Effector memory CD4-positive, alpha-beta T cell (primary cell): Measurements from ENCODE around the gene CD6.

Source experiments
- DNase-seq, 3 donors: peaks; one replicate each; pipeline ENCODE4 v3.0.0-alpha.2; 2020
- H3K27ac ChIP-seq: 2 replicates; pipeline ENCODE4 v1.7.0; 2013; ENCODE audit warnings: mild to moderate bottlenecking, low read length, moderate library complexity; ENCODE audit not compliant: insufficient read depth, poor library complexity, severe bottlenecking
- H3K27me3 ChIP-seq: replicated peaks from 2 replicates; pipeline ENCODE4 v1.7.0; 2013; ENCODE audit warnings: mild to moderate bottlenecking, low read length; ENCODE audit not compliant: insufficient read depth, control insufficient read depth, poor library complexity, severe bottlenecking
- H3K36me3 ChIP-seq: 2 replicates; pipeline ENCODE4 v1.7.0; 2013; ENCODE audit warnings: mild to moderate bottlenecking, low read length, moderate library complexity; ENCODE audit not compliant: control insufficient read depth, insufficient read depth
- H3K4me1 ChIP-seq: 2 replicates; pipeline ENCODE4 v1.7.0; 2013; ENCODE audit warnings: low read length, mild to moderate bottlenecking; ENCODE audit not compliant: control insufficient read depth, insufficient read depth, poor library complexity, severe bottlenecking
- H3K4me3 ChIP-seq: 2 replicates; pipeline ENCODE4 v1.7.0; 2013; ENCODE audit warnings: low read length, low read depth, mild to moderate bottlenecking; ENCODE audit not compliant: insufficient read depth, poor library complexity, severe bottlenecking
- H3K9me3 ChIP-seq: 2 replicates; pipeline ENCODE4 v1.7.0; 2013; ENCODE audit warnings: mild to moderate bottlenecking, low read length, moderate library complexity; ENCODE audit not compliant: control insufficient read depth

CD6 gene

DNA sequence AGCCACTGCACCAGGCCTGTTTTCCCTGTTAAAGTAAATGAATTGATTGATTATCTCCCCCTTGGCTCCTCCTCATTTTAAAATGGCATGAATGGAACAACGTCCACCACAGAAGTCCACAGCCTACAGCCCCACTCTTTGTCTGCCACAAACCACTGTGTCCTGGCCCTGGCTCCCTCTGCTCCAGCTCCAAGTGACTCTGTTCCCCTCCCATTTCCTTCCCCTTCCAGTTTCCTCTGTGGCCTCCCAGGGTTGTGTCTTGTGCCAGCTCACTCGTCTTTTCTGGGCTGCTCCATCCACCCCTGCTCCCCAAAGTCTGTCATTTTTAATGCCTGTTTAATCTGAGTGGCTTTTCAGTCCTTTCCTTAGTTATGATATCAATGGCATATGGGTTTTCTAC, 78.4 kb downstream of the CD6 start:
- H3K27me3 ChIP-seq = no peaks in the 10 kb centered on the region
- no peaks in the 10 kb centered on the region for H3K36me3 ChIP-seq
- no peak overlapping the region for H3K27ac ChIP-seq
- H3K4me3 ChIP-seq = no peak overlapping the region
- H3K4me1 ChIP-seq = peaks cover 11% of the 10 kb centered on the region
- H3K9me3 ChIP-seq = no peaks in the 10 kb centered on the region
- no peak for DNase-seq

DNA sequence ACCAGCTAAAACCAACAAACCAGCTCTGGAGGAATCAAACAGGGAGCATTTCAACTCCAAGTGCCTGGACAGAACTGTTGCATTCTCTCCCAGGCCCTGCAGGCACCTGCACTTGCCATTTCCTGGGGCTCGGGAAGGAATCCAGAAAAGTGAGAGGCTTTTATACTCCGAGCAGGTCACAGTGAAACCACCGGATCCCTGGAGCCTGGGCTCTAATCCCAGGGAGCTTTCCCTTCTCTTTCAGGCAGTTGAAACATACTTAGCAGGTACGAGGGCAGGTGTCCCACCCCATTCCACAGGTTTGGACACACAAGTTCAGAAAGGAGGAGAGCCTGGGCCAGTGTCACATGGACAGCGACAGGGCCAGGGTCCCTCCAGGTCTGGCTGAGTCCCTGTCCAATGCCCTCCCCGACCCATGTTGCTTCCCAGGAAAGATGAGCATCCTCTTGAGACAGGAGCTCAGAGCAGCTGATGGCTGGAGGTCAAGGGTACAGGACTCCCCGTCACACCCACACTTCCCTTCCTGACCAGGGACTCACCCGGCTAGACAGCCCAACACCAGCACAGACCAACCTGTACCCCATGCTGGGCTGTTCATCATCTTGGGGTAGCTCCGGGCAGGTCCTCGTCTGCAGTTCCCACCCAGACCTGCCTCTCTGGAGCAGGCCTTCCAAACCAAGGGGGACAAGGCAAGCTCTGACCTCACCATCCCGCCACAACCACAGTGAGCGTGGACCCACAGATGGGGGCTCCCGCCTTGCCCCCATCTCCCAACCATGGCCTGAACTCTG, 80.9 kb downstream of the CD6 start:
- DNase-seq = no peak
- H3K4me3 ChIP-seq = no peak overlapping the region
- peaks cover 15% of the 10 kb centered on the region for H3K4me1 ChIP-seq
- no peaks in the 10 kb centered on the region for H3K9me3 ChIP-seq
- no peaks in the 10 kb centered on the region for H3K36me3 ChIP-seq
- no peak overlapping the region for H3K27ac ChIP-seq
- H3K27me3 ChIP-seq = no peaks in the 10 kb centered on the region

DNA sequence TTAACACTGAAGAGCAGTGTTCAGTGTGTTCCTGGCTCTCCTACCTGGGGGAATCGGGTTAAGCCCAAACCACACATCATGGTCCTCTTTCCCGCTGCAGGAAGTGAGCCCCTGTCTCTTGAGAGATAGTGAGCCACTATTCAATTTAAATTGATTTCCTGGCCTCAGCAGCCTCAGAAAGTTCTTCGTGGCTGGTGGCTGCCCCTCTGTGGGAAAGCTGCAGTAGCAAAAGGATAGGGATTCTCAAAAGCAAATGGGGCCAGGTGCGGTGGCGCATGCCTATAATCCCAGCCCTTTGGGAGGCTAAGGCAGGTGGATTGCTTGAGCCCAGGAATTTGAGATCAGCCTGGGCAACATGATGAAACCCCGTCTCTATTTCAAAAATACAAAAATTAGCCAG, 81.7 kb downstream of the CD6 start:
- H3K4me1 ChIP-seq = peaks cover 15% of the 10 kb centered on the region
- DNase-seq = no peak

DNA sequence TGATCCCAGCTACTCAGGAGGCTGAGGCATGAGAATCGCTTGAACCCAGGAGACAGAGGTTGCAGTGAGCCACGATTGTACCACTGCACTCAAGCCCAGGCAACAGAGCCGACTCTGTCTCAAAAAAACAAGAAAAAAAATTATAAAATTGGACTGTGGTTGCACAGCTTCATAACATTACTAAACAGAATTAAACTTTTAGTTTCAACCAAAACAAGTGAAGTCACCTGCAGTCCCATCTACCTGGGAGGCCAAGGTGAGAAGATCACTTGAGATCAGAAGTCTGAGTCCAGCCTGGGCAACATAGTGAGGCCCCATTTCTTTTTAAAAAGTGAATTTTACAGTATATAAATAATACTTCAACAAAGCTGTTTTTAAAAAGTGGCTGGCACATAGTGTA, 83.0 kb downstream of the CD6 start:
- H3K4me1 ChIP-seq = peaks cover 19% of the 10 kb centered on the region
- no peak for DNase-seq
- H3K4me3 ChIP-seq = no peak overlapping the region
- H3K9me3 ChIP-seq = no peaks in the 10 kb centered on the region
- H3K27me3 ChIP-seq = no peaks in the 10 kb centered on the region
- no peaks in the 10 kb centered on the region for H3K36me3 ChIP-seq
- no peak overlapping the region for H3K27ac ChIP-seq

More for the DNA sequence above, 81.7 kb downstream of the CD6 start:
- no peaks in the 10 kb centered on the region for H3K36me3 ChIP-seq
- no peaks in the 10 kb centered on the region for H3K27me3 ChIP-seq
- no peaks in the 10 kb centered on the region for H3K9me3 ChIP-seq
- no peak overlapping the region for H3K4me3 ChIP-seq
- no peak overlapping the region for H3K27ac ChIP-seq

DNA sequence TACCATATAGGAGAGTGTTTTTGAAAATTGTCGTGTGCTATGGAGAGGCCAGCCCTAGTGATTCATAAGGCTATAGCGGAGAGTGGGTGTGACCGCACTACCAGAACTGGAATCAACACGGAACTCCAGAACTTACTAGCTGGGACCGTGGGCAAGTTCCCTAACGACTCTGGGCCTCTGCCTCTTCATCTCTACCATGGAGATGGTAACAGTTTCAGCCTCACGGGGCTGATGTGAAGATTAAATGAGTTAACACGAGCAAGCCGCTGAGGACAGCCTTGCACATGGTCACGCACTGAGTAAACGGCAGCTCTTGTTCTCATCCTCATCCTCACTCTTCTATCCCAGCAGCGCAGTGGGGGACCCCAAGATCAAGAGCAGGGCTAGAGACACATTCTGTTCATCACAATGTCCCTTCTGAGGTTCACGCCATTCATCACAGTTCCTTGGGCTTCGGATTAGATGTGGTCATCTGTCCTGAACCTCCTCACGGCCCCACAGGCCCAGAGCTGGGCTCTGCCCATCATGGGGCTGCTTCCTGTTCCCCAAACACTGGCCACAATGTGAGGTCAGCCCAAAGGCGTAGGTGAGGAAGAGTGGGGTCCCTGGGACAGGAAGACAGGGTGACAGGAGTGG, 83.6 kb downstream of the CD6 start:
- Histone ChIP-seq H3K27me3 (no peaks in the 10 kb centered on the region), H3K27ac (no peak overlapping the region), H3K9me3 (no peaks in the 10 kb centered on the region), H3K4me3 (no peak overlapping the region), H3K36me3 (no peaks in the 10 kb centered on the region), H3K4me1 (peaks cover 19% of the 10 kb centered on the region)
- DNase-seq = no peak

DNA sequence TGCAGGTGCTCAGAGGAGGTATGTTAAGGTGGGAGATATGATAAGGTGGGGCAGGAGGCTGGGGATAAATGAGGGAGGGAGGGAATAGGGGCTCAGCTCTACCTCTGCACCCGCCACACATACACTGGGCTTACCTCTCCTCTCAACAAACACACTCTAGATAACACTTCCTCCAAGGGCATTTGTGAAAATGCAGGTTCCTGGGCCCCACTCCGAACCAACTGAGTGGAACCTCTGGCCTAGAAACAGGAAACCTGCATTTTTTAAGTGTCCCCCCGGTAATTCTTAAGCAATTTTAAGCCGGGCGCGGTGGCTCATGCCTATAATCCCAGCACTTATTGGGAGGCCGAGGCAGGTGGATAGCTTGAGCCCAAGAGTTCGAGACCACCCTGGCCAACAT, 84.3 kb downstream of the CD6 start:
- no peak for DNase-seq
- H3K9me3 ChIP-seq = no peaks in the 10 kb centered on the region
- H3K4me3 ChIP-seq = no peak overlapping the region
- H3K27ac ChIP-seq = no peak overlapping the region
- no peaks in the 10 kb centered on the region for H3K36me3 ChIP-seq
- H3K4me1 ChIP-seq = peaks cover 25% of the 10 kb centered on the region
- H3K27me3 ChIP-seq = no peaks in the 10 kb centered on the region

DNA sequence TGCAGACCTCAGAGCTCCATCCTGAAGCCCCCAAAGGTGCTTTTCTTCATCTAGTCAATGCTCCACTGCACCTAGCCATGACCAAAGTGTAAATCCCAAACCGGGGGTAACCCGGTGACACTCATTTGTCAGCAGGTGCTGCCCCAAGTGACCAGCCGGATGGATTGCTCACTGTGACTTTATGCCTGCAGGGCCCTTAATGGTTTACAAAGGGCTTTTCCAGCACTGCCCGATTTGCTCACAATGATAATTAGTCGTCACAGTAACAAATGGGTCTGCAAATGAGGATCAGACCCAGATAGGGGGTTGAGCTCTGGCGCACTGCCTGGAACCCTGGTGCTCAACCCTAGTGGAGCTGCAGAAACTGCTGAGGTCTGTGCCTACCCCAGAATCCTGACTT, 85.1 kb downstream of the CD6 start:
- H3K9me3 ChIP-seq = no peaks in the 10 kb centered on the region
- H3K27me3 ChIP-seq = no peaks in the 10 kb centered on the region
- H3K27ac ChIP-seq = no peak overlapping the region
- no peak overlapping the region for H3K4me3 ChIP-seq
- no peaks in the 10 kb centered on the region for H3K36me3 ChIP-seq
- peaks cover 29% of the 10 kb centered on the region for H3K4me1 ChIP-seq
- DNase-seq = no peak

DNA sequence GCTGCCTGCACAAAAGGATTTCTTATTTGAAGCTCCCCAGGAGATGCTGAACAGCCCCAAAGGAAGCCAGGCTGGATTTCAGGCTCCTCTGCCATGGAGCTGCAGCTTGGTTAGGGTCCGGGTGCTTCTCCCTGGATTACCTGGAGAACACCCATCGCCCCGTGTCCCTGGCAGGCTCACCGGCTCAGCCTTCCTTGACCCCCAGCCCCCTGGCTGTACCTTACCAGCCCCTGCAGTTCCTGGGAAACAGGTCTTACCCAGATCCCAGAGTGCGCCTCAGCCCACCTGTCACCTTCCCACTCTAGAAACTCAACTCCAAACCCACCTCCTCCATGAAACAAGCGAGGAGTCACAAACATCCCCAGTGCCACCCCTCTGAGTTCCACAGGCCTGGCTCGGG, 85.5 kb downstream of the CD6 start:
- Histone ChIP-seq H3K4me1 (peaks cover 33% of the 10 kb centered on the region), H3K4me3 (no peak overlapping the region), H3K36me3 (no peaks in the 10 kb centered on the region)

DNA sequence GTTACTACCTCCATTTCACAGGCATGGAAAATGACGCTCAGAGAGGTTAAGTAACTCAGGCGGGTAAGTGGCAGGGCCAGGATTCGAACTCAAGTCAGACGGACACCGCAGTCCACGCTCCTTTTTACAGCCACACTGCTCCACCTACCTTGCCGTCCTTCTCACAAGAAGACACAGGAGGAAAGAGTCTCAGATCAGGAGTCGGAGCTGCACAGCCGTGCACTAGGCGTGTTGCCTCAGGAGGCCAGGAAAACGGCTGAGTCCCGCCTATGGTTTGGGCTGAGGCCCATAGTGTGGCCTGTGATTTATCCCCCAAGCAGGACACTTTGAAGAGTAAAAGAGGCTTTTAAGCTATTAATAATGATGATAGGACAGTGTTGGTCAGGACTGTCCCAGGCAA, 86.1 kb downstream of the CD6 start:
- no peak overlapping the region for H3K27ac ChIP-seq
- no peaks in the 10 kb centered on the region for H3K9me3 ChIP-seq
- peaks cover 38% of the 10 kb centered on the region for H3K4me1 ChIP-seq
- no peak for DNase-seq
- no peak overlapping the region for H3K4me3 ChIP-seq
- H3K36me3 ChIP-seq = no peaks in the 10 kb centered on the region
- no peaks in the 10 kb centered on the region for H3K27me3 ChIP-seq

More for the DNA sequence above, 85.5 kb downstream of the CD6 start:
- no peak overlapping the region for H3K27ac ChIP-seq
- DNase-seq = no peak
- no peaks in the 10 kb centered on the region for H3K9me3 ChIP-seq
- no peaks in the 10 kb centered on the region for H3K27me3 ChIP-seq

DNA sequence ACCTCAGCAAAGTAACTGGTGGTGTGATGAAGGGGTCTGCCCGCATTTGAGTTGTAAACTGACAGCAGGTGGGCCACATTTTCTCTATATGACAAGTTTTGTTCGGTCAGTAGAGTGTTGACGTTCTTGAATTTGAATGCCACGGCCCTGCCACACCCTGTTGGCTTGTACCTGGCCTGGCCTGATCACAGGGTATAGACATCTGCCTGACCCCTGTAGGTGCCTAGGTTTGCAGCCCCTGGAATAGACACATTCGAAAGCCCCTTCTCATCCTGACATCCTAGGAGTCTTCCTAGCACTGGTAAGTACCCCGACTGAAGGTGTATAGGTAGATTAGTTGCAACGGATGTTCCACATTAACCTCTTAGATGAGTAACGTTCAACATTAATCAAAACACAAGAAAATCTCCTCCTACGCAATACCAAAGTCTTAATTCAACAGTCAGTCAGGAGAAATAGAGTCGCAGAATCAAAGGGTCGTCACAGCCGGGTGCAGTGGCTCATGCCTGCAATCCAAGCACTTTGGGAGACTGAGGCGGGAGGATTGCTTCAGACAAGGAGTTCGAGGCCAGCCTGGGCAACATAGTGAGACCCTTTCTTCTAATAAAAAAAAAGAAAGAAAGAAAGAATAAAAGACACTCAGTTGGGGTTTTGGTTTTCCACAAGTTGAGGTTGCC, 87.2 kb downstream of the CD6 start:
- peaks cover 35% of the 10 kb centered on the region for H3K4me1 ChIP-seq
- H3K27ac ChIP-seq = peak overlapping the region; percentile 3
- H3K9me3 ChIP-seq = no peaks in the 10 kb centered on the region
- no peaks in the 10 kb centered on the region for H3K36me3 ChIP-seq
- no peak overlapping the region for H3K4me3 ChIP-seq
- no peaks in the 10 kb centered on the region for H3K27me3 ChIP-seq
- no peak for DNase-seq
